Stimulated activated naive CD4-positive, alpha-beta T cell (primary cell): ENCODE results near the gene FUT8.

Experiments used
- DNase-seq, 6 experiments: peaks; one replicate each; lab custom pipeline; 2025; lab: John Stamatoyannopoulos, UW

The FUT8 gene

DNA sequence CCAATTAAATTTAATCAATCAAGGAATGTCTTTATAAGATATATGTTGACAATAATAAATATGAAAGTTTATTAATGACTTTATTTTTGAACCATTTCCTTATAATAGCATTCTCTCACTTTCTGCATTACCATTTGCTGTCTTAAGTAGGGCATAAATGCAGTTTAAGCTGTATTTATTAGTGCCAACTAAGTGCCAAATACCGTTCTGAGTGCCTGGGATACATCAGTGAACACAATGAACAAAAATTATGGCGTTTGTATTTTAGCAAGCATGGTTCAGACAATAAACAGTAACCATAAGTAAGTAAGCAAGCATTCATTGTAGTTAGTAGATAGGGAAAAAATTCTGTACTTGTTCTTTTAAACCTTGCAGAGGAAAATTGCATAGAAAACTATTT, 145.8 kb downstream of the FUT8 start:
- no peak for DNase-seq

DNA sequence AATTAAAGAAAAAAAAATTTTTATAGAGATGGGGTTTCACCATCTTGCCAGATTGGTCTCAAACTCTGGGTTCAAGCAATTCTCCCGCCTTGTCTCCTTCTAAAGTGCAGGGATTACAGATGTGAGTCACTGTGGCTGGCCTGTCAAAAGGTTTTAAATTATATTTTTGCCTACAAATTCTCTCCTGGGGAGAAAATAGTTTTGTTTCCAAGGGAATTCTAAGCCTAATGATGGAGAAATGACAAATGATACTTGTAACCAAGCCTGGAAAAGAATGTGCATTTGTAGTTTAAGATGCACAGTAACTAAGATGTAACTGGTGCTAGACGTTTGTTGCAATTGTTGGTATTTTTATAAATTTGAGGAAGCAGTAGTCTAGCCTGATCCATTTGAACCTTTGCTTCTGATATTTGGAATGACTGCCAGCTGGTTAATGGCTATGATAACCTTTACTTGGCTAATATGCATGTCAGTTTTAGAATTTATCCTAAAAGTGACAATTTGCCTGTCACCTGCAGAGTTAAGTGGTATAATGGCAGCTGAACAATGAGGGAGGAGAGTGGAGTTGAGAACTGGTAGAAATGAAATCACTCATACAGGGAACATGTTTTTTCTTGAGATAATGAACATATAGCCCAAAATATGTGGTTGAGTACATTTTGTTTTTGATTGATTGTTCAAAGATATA, 148.0 kb downstream of the FUT8 start:
- no peak for DNase-seq

- DNase-seq = no peak
Observed at GRCh38 chr14:65564370-65564769, 151.8 kb downstream of the FUT8 start.

- no peak for DNase-seq
Observed at GRCh38 chr14:65565948-65566347, 153.4 kb downstream of the FUT8 start.

DNA sequence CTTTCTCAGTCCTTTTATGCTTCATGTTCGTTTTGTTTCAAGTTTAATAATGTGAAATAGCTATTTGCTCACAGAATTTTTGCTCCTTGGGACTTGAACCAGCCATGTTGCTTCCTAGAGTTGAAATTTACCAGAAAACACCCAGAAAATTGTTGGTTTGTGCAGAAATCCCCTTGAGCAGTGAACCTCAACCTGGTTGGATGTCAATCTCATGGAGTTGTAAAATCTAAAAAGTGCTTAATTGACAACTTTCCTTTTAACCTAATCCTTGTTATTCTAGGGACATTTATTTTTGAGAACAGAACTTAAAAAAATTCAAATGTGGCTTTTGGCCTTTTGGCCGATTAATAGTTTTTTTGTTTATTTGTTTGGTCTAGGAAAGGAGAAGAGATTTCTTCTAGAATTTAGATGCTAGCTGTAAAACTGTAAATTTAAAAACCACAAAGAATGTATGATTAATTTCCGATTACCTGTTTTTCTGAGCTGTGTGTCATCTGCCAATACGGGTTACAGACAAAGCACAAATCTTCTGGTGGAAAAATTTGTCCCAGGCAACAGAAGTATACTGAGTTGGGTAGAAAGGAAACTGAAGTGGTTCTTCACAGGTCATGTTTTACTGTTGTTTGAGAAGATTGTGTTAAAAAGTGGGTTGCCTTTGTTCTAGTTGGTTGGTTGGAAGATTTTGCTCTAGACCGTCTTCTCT, 154.4 kb downstream of the FUT8 start:
- DNase-seq = no peak

DNA sequence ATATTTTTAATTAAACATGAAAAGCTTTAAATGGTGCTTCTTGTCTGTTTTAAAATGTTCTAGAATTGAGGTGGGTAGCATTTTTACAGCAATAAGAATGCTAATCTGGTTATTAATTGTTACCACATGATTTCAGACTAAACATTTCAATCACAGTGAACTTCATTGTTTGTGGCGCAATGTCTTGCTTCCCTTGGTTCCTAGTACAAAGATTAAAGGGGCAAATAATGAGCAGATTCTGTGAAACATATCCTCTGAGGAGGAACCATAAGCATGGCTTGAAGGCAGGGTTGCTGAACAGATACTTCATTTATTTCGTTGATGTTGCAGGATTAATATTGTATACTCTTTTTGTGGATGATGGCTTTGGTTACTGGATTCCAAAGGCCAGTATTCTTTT, 162.1 kb downstream of the FUT8 start:
- DNase-seq = no peak

- DNase-seq = no peak
Observed at GRCh38 chr14:65575389-65575788, 162.9 kb downstream of the FUT8 start.

DNA sequence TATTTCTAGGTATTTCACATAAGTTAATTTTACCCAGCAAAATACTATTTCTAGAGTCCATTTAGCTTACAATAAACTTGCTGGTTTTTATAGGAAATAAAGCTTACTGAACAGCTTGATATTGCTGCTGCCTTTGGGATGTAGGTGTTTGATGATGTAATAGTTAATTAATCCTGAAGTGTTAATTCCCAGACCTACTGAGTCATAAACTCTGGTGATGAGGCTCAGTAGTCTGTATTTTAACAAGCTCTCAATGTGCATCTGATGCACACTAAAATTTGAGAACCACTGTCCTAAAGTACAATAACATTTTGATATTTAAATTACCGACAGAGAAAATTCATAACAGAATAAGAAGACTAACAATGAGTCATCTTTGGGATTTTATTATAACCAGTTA, 168.4 kb downstream of the FUT8 start:
- DNase-seq = no peak

DNA sequence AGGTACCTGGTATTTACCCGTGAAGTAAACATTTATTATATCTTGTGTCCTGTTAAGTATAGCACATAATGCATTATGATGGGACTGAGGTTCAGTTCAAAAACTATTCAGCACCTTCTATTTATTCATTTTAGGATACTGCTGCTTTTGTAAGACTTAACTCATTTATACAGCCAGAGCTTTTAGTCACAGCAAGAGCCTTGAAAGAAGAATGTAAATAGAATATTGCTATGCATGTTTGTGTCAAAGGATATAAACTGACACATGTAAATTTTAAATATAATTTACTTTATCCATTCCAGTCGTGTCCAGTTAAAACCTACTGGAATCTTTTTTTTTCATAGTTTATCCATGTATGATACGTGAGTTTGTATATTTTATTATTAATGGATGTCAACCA, 168.8 kb downstream of the FUT8 start:
- no peak for DNase-seq

DNA sequence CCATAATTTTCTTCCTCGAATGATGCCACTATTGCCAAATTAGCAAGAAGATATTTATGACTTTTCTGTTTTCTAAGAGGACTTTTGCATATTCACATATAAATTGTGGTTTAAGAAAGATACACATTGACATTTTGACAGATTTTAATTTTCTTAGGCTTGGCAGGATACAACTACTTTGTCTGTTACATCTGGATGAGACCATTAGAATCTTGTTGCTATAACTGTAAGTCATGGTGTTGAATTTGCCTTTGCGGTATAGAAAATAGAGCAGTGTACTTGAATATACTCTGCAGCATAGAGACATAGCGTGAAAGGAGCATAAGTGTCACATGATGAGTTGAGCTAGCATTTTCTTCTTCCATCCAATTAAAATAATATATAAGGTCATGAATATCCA, 169.3 kb downstream of the FUT8 start:
- no peak for DNase-seq

DNA sequence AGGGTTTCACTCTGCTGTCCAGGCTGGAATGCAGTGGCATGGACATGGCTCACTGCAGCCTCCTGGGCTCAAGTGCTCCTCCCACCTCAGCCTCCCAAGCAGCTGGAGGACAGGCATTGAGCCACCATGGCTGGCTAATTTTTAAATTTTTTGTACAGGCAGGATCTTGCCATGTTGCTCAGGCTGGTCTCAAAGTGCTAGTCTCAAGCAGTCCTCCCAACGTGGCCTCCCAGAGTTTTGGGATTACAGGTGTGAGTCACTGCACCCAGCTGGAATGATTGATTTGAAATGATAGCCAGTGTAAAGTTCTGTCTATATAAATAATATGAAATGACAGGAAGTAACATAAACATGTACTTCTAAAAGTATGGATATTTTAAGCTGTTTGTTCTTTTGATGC, 172.7 kb downstream of the FUT8 start:
- DNase-seq = no peak

GRCh38 chr14:65588426-65589140, 176.1 kb downstream of the FUT8 start:
- no peak for DNase-seq

- no peak for DNase-seq
Observed at GRCh38 chr14:65594153-65594881, 181.8 kb downstream of the FUT8 start.

DNA sequence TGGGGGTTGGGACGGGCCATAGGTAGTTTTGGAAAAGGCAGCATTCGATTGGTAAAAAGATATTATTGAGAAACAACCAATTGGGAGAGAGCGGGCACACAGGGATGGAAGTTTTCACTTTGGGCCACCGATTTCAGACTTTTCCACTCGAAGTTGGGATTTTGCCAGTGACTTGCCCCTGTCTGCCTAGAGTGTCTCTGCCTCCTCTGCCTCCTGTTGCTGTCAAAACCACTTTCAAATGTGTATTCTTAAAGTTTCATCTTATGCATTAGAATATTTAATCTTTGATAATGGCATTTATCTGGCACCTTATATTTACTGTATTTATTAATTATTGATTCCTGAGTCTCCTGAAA, 182.3 kb downstream of the FUT8 start:
- DNase-seq = no peak

DNA sequence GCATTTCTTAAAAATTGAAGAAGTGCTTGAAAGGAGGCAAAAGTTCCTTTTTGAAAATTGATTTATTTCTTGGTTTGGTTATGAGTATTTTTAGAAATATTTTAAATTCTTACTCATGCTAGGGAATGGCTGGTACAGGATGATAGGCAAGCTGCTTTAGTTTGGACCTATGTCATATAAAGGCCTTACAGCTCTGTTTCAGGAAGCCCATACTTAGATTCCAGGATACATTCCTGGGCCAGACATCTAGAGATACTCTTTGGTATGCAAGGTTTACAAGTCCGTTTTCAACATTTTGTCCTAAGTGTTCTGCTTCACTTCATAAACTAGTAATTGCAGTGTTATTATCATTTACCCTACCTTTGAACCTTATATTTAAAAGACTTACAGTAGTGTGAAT, 186.8 kb downstream of the FUT8 start:
- no peak for DNase-seq

GRCh38 chr14:65600742-65601141, 188.2 kb downstream of the FUT8 start:
- DNase-seq = no peak

DNA sequence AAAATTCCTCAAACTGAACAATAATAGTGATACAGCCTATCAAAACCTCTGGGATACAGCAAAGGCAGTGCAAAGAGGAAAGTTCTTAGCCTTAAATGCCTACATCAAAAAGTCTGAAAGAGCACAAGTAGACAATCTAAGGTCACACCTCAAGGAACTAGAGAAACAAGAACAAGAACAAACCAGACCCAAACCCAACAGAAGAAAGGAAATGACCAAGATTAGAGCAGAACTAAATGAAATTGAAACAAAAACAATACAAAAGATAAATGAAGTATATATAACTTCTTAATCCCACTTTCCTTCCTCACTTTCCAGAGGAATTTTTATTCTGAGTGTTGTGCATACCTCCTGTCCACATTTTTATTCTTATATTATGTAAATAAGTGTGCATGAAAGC, 192.0 kb downstream of the FUT8 start:
- no peak for DNase-seq

- DNase-seq = no peak
Observed at GRCh38 chr14:65604936-65605335, 192.4 kb downstream of the FUT8 start.

DNA sequence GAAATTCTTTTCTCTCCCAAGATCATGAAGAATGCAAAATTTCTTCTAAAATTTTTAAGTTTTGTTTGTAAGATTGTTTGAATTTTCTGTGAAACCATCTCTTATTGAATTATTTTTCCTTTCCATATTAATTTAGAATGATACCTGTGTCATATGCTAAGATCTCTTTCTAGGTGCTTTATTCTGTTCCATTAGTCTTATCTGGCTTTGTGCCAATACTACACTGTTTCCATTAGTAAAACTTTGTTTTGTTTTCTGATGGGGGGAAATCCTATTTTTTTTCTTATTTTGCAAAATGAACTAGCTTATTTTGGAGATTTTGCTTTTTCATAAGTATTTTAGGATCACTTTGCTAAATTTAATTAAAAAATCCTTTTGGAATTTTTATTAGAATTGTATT, 193.9 kb downstream of the FUT8 start:
- DNase-seq = no peak

GRCh38 chr14:65613131-65613650, 200.7 kb downstream of the FUT8 start:
- no peak for DNase-seq

DNA sequence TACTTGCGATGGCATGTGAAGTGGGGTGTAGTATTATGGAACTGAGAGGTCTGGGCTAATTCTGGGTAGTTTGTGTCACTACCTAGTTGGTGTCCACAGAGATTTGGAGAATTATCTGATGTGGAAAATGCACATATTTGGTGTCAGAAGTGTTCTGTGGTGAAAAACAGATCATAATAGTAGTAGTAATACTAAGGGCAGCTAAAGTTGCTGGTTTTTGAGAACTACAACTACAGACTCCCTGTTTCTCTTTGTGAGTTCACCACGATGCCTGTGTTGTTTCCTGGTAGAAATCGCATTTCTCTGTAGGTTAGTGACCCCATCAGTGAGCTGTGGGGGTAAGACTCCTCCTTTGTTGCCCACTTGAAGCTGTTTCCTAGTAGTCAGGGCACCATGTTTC, 206.5 kb downstream of the FUT8 start:
- no peak for DNase-seq

DNA sequence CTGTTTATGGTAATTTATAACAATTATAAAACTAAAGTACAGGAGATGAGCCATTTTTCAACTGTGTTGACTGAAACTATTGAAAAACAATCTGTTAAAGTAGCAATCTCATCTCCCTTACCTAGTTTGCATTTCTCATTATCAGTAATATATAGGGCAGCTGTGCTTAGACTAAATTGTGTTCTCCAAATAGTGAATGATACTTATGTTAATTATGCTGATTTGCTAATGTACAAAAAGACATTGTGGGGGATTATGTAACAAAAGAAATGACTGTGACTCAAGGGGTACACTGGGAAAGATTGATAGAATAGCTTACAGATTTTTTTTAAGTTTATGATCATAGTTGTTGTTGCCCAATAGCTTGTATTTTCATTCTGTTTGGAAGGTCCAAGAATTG, 207.7 kb downstream of the FUT8 start:
- DNase-seq = no peak

DNA sequence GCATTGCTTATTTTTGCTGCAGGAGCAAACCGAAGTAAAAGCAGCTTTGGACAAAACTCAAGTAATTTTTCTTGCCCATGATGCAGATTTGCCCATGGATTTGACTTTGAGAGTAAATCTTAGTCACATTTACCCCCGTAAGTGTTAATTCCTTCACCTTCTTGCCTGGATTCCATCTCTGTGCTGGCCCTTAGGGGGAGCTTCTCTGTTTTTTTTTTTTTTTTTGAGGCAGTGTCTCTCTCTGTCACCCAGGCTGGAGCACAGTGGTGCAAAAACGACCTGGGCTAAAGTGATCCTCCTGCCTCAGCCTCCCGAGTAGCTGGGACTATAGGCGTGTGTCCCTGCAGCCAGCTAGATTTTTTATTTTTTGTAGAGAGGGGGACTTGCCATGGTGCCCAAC, 210.2 kb downstream of the FUT8 start:
- no peak for DNase-seq
